ENCODE measurements around the gene XBP1. TPM values are rescaled to one million over a fixed set of nuclear protein-coding genes. Genes with fewer than 3 reads are reported as not detected.
"Not testable (repeated sequence)": the region's sequence is repeated elsewhere in the genome, so short reads cannot be mapped to it uniquely, and the experiment has no call there.

Gene XBP1
- total RNA-seq: 100 to 1,000 TPM in 1 of 4 donors, 10 to 100 TPM in 3; 59.8 to 176 (median 70.2) TPM

DNA sequence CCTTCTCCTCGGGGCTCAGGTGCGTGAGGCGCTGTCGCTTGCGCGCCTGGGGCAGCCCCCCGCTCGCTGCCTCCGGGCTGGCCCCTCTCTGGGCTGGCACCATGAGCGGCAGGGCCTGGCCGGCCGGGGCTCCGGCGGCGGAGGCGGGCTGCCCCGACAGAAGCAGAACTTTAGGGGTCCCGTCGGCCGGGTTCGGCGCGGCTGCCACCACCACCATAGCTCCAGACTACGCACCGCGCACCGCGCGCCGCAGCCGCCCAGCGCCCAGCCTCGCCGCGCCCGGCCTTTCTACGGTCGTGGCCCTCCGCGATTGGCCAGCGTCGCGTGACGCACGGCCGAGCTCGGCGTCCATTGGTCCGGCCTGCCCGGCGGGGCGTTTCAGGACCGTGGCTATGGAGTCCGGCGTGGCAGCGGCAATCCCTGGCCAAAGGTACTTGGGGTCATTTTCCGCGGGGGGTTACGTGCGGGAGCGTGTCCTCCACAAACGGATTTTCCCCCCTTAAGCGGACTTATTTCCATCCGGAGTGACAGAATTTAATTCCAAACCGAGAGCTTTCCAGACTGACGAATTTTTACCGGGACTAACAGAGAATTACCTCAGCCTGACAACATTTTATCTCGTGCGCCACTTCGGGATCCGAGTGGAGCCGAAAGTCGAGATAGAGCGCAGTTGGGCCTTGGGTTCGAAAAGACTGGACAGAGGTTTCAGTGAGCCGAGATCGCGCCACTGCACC lies at the start of gene XBP1:
Gene XBP1, minus strand, starts transcription at position 262 of the 734 bp plus-strand sequence.
- Histone ChIP-seq H3K4me1 (peaks cover 51 to 62% (median 58%) of the 10 kb centered on the region in 4 donors), H3K4me3 (peak within 1 kb of the TSS; percentile 88 to 100 (median 96)), H3K36me3 (peaks cover 18 to 37% (median 27%) of the 10 kb centered on the region in 4 donors), H3K9me3 (no peaks in the 10 kb centered on the region), H3K27ac (replicated peaks in 1 of 4) (peak within 1 kb of the TSS; percentile 99 to 100 (median 100)), H3K27me3 (no peaks in the 10 kb centered on the region)
- DNase-seq (ENCODE audit: extremely low spot score): peak; percentile 98
- intact Hi-C loops (cut with DNase I): no loop called here
- under 1% methylated on average over 34 of the region's 78 CpGs for WGBS
- TF ChIP-seq POLR2A (IDR thresholded peaks at IDR 0.05; ENCODE audit: low read depth) (peak; percentile 99), POLR2AphosphoS5 (IDR thresholded peaks at IDR 0.05) (peak; percentile 99), CTCF (IDR thresholded peaks at IDR 0.05) (no peak), EP300 (IDR thresholded peaks at IDR 0.05) (no peak)

- no peak overlapping the region for H3K27ac ChIP-seq (replicated peaks in 1 of 4)
- no peaks in the 10 kb centered on the region for H3K4me1 ChIP-seq
- no peak for DNase-seq (ENCODE audit: extremely low spot score)
- H3K4me3 ChIP-seq: no peak overlapping the region
- intact Hi-C loops (cut with DNase I): no loop called here
- TF ChIP-seq POLR2AphosphoS5 (IDR thresholded peaks at IDR 0.05) (no peak), POLR2A (IDR thresholded peaks at IDR 0.05; ENCODE audit: low read depth) (no peak), EP300 (IDR thresholded peaks at IDR 0.05) (no peak), CTCF (IDR thresholded peaks at IDR 0.05) (no peak)
- 96% methylated on average over 2 of the region's 2 CpGs for WGBS
- H3K27me3 ChIP-seq: no peaks in the 10 kb centered on the region
- H3K36me3 ChIP-seq: no peaks in the 10 kb centered on the region
- peaks cover 0 to 20% (median 16%) of the 10 kb centered on the region in 4 donors for H3K9me3 ChIP-seq
These were observed 46.6 kb upstream of the XBP1 start for GRCh38 chr22:28846994-28847393.

GRCh38 chr22:28844277-28844676 lies 43.9 kb upstream of the XBP1 start:
- peaks cover 0 to 20% (median 16%) of the 10 kb centered on the region in 4 donors for H3K9me3 ChIP-seq
- H3K4me3 ChIP-seq; intact Hi-C loops (cut with DNase I); H3K27ac ChIP-seq (replicated peaks in 1 of 4); H3K4me1 ChIP-seq; H3K27me3 ChIP-seq; H3K36me3 ChIP-seq; DNase-seq (ENCODE audit: extremely low spot score): not testable (repeated sequence)
- 89% methylated on average over 2 of the region's 2 CpGs for WGBS

DNA sequence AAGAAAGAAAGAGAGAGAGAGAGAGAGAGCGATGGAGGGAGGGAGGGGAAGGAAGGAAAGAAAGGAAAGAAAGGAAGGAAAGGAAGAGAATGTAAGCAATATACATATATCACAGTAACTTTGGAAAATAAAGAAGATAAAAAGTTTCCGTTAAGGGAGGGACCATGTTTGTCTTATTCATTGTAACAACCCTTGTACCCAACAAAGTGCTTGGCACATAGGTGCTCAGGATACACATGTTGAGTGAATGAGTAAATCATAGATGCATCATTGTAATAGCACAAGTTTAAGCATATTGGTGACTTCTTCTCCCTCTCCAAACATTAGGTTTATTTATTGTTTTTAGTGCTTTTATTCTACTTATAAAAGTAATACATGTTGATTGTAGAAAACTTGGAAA lies 43.3 kb upstream of the XBP1 start:
- intact Hi-C loops (cut with DNase I): no loop called here
- Histone ChIP-seq H3K4me3 (no peak overlapping the region), H3K4me1 (no peaks in the 10 kb centered on the region), H3K9me3 (peaks cover 0 to 20% (median 16%) of the 10 kb centered on the region in 4 donors), H3K27ac (replicated peaks in 1 of 4) (no peak overlapping the region), H3K36me3 (no peaks in the 10 kb centered on the region), H3K27me3 (no peaks in the 10 kb centered on the region)
- WGBS: 88% methylated on average over 2 of the region's 2 CpGs
- TF ChIP-seq POLR2A (IDR thresholded peaks at IDR 0.05; ENCODE audit: low read depth): no peak
- TF ChIP-seq EP300 (IDR thresholded peaks at IDR 0.05): no peak
- TF ChIP-seq CTCF (IDR thresholded peaks at IDR 0.05): no peak
- no peak for DNase-seq (ENCODE audit: extremely low spot score)

- DNase-seq (ENCODE audit: extremely low spot score): no peak
- Histone ChIP-seq H3K36me3 (no peaks in the 10 kb centered on the region), H3K27ac (replicated peaks in 1 of 4) (no peak overlapping the region), H3K4me1 (no peaks in the 10 kb centered on the region), H3K4me3 (no peak overlapping the region), H3K9me3 (peaks cover 0 to 2% (median 0%) of the 10 kb centered on the region in 4 donors), H3K27me3 (no peaks in the 10 kb centered on the region)
- TF ChIP-seq POLR2A (IDR thresholded peaks at IDR 0.05; ENCODE audit: low read depth): no peak
- TF ChIP-seq EP300 (IDR thresholded peaks at IDR 0.05): no peak
- TF ChIP-seq CTCF (IDR thresholded peaks at IDR 0.05): no peak
- no peak for TF ChIP-seq POLR2AphosphoS5 (IDR thresholded peaks at IDR 0.05)
- WGBS: 85% methylated on average over 5 of the region's 5 CpGs
- intact Hi-C loops (cut with DNase I): no loop called here
These were observed 40.7 kb upstream of the XBP1 start for GRCh38 chr22:28841111-28841510.

All from esophagus muscularis mucosa (tissue), 4 donors.